Vagina (tissue), 2 donors: Measurements from ENCODE around the gene MYO1C. TPM values are rescaled to one million over a fixed set of nuclear protein-coding genes. Genes with fewer than 3 reads are reported as not detected.

Experiments
- DNase-seq, 2 donors: peaks; one replicate each; pipeline ENCODE4 v3.0.0-alpha.2; 2017; ENCODE audit errors: extremely low spot score in 2 of 2
- H3K27ac ChIP-seq: fragments of 200-600 bp; sonication (generic); one replicate; pipeline ENCODE4 v1.5.1; 2019
- H3K27me3 ChIP-seq: fragments of 200-600 bp; sonication (generic); one replicate; pipeline ENCODE4 v1.5.1; 2019
- H3K36me3 ChIP-seq, 2 donors: fragments of 200-600 bp; sonication (generic); one replicate each; pipeline ENCODE4 v1.5.1; 2017 to 2019
- H3K4me1 ChIP-seq: fragments of 200-600 bp; sonication (generic); one replicate; pipeline ENCODE4 v1.5.1; 2019
- H3K4me3 ChIP-seq, 2 donors: fragments of 200-600 bp; sonication (generic); 1 replicate in 1 of 2; 2 replicates in 1 of 2; pipeline ENCODE4 v1.5.1; 2016 to 2019
- H3K9me3 ChIP-seq: fragments of 200-600 bp; sonication (generic); one replicate; pipeline ENCODE4 v1.5.1; 2019
- POLR2A ChIP-seq, 2 donors: fragments of 450-650 bp; IDR thresholded peaks; one replicate each; pipeline ENCODE4 v1.6.1; 2017; ENCODE audit warnings: antibody characterized with exemption in 2 of 2, mild to moderate bottlenecking in 2 of 2, moderate library complexity in 2 of 2
- POLR2AphosphoS5 ChIP-seq, 2 donors: sonication (generic); formaldehyde crosslinking; IDR thresholded peaks; one replicate each; pipeline ENCODE4 v1.9.0; 2017; ENCODE audit warnings: antibody characterized with exemption in 2 of 2, mild to moderate bottlenecking in 2 of 2, low read depth in 1 of 2; ENCODE audit not compliant: insufficient read depth in 1 of 2
- intact Hi-C: fragments of 100-400 bp; cut with DNase I; formaldehyde crosslinking; loops from one replicate; pipeline ENCODE4 v1.15.1; 2023
- total RNA-seq: library from RNA; depleted of rRNA; stranded (reverse); fragments of >200 nt; gene quantifications from one replicate; pipeline ENCODE4 v1.2.3, GENCODE V29; 2016
- TF ChIP-seq, protein P1 (sequence below), 3 experiments: fragments of 450-650 bp in 2 of 3; fragments of 200-600 bp in 1 of 3; sonication (generic) in 1 of 3; IDR thresholded peaks; one replicate each; pipeline ENCODE4 v1.5.1; 2017 to 2019; ENCODE audit warnings: antibody characterized with exemption in 3 of 3, mild to moderate bottlenecking in 2 of 3, moderate library complexity in 2 of 3

The MYO1C gene
- total RNA-seq, 1 donor from 2014 or later = 118 TPM

DNA sequence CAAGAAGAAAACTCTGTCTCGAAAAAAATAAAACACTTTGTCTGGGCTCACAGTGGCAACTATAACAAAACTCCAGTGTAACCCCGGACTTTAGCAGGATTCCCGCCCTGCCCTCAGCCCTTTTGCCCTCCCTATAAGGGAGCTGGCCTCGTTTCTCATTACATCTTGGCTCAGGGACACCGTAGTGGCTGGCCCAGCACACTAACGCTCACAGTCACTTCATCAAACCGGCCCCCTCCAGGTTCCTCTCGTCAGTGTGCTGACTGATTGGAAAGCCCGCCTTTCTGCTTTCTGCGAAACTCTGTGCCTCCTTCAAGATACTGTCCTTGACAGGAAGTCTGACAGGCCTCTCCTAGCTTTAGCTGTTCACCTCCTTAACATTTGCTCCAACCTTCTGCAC lies 11.2 kb upstream of the MYO1C start:
- H3K27ac ChIP-seq = no peak overlapping the region
- no peaks in the 10 kb centered on the region for H3K27me3 ChIP-seq
- no peaks in the 10 kb centered on the region for H3K4me1 ChIP-seq
- no peak for DNase-seq
- intact Hi-C loops = no loop called here
- H3K36me3 ChIP-seq = peaks cover 0 to 28% of the 10 kb centered on the region in 2 donors
- H3K4me3 ChIP-seq = no peak overlapping the region
- no peaks in the 10 kb centered on the region for H3K9me3 ChIP-seq
- TF ChIP-seq, protein P1, sequence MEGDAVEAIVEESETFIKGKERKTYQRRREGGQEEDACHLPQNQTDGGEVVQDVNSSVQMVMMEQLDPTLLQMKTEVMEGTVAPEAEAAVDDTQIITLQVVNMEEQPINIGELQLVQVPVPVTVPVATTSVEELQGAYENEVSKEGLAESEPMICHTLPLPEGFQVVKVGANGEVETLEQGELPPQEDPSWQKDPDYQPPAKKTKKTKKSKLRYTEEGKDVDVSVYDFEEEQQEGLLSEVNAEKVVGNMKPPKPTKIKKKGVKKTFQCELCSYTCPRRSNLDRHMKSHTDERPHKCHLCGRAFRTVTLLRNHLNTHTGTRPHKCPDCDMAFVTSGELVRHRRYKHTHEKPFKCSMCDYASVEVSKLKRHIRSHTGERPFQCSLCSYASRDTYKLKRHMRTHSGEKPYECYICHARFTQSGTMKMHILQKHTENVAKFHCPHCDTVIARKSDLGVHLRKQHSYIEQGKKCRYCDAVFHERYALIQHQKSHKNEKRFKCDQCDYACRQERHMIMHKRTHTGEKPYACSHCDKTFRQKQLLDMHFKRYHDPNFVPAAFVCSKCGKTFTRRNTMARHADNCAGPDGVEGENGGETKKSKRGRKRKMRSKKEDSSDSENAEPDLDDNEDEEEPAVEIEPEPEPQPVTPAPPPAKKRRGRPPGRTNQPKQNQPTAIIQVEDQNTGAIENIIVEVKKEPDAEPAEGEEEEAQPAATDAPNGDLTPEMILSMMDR (IDR thresholded peaks at IDR 0.05) = no peak
- TF ChIP-seq POLR2AphosphoS5 (IDR thresholded peaks at IDR 0.05; ENCODE audit: insufficient read depth in 1 of 2, low read depth in 1 of 2) (no peak), POLR2A (IDR thresholded peaks at IDR 0.05) (no peak)

DNA sequence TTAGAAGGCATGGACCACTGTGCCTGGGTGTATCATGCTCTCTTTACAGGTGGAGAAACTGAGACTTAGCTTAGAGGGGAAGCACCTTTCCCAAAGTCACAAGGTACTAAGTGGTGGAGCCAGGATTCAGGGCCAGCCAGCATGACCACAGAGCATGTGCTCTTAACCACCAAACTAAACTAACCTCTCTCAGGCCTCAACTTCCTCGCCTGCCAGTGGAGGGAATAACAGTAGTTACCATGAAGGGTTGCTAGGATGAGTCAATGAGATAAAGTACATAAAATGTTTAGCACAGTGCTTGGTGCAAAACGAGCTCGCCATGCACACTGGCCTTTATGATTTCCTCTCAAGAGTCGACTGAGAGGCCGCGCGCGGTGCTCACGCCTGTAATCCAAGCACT lies 6.4 kb upstream of the MYO1C start:
- H3K27me3 ChIP-seq = no peaks in the 10 kb centered on the region
- TF ChIP-seq, protein P1 (IDR thresholded peaks at IDR 0.05) = no peak
- TF ChIP-seq POLR2AphosphoS5 (IDR thresholded peaks at IDR 0.05; ENCODE audit: insufficient read depth in 1 of 2, low read depth in 1 of 2) (no peak), POLR2A (IDR thresholded peaks at IDR 0.05) (no peak)
- intact Hi-C loops = no loop called here
- H3K36me3 ChIP-seq = peaks cover 0 to 6% of the 10 kb centered on the region in 2 donors
- H3K4me3 ChIP-seq = no peak overlapping the region
- no peak for DNase-seq
- no peak overlapping the region for H3K27ac ChIP-seq
- peaks cover 20% of the 10 kb centered on the region for H3K4me1 ChIP-seq
- no peaks in the 10 kb centered on the region for H3K9me3 ChIP-seq

DNA sequence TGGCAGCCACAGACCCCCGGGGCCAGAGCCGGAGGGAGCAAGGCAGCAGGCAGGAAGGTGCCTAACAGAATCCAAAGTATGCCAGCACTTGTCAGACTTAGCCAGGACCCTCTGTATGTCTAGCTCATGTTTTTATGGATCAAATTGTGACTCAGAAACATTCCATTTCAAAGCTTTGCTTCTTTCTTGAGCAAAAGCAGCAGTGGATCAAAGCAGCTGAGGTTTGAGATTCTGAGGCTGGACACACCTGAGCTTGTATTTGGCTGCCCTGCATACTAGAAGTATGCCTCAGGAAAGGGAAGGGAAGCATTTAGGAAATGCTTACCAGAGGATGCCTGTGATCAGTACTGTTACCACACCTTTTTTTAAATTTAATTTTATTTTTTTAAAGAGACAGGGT lies 5.7 kb upstream of the MYO1C start:
- Histone ChIP-seq H3K36me3 (peaks cover 0 to 6% of the 10 kb centered on the region in 2 donors), H3K4me3 (no peak overlapping the region), H3K4me1 (peaks cover 27% of the 10 kb centered on the region), H3K9me3 (no peaks in the 10 kb centered on the region), H3K27me3 (no peaks in the 10 kb centered on the region), H3K27ac (no peak overlapping the region)
- TF ChIP-seq, protein P1 (IDR thresholded peaks at IDR 0.05) = no peak
- no peak for TF ChIP-seq POLR2AphosphoS5 (IDR thresholded peaks at IDR 0.05; ENCODE audit: insufficient read depth in 1 of 2, low read depth in 1 of 2)
- no peak for DNase-seq
- intact Hi-C loops = no loop called here

DNA sequence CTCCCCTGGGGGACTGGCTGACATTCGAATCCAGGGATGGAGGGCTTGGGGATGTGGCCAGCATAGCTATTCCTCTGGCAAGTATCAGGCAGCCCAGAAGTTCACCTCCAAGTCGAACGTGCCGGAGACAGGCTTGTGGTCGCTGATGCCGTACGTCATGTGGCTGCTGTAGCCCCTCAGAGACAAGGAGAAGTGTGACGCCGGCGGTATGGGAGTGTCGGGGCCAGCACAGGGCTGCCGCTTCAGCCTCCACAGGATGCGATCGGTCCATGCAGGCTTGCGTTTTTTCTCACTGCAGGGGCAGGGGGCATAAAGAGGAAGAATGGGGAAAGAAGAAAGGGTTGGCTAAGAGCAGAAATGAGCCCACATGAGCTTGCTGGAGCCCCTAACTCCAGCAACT lies 5.3 kb upstream of the MYO1C start:
- Histone ChIP-seq H3K27me3 (no peaks in the 10 kb centered on the region), H3K4me3 (no peak overlapping the region), H3K27ac (no peak overlapping the region), H3K4me1 (peaks cover 31% of the 10 kb centered on the region), H3K9me3 (no peaks in the 10 kb centered on the region), H3K36me3 (peaks cover 0 to 6% of the 10 kb centered on the region in 2 donors)
- intact Hi-C loops = no loop called here
- no peak for DNase-seq
- TF ChIP-seq POLR2AphosphoS5 (IDR thresholded peaks at IDR 0.05; ENCODE audit: insufficient read depth in 1 of 2, low read depth in 1 of 2) (no peak), POLR2A (IDR thresholded peaks at IDR 0.05) (no peak)
- TF ChIP-seq, protein P1 (IDR thresholded peaks at IDR 0.05) = no peak

DNA sequence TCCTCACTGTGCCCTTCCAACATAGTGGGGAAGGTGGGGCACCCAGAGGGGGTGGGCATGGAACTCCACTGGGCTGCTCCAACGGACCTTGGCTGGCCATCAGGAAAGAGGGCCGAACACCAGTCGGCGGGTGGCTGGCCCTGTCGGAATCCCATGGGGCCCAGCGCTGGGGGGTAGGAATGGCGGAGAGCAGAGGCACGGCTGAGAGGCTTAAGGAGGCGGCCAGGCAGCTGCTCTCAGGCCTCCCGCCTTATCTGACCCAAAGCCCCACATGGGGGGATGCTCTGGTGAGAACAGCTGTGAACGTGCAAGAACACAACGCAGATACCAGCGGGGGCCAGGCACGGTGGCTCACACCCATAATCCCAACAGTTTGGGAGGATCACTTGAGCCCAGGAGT lies 4.4 kb upstream of the MYO1C start:
- H3K27ac ChIP-seq = no peak overlapping the region
- H3K4me3 ChIP-seq = no peak overlapping the region
- TF ChIP-seq POLR2A (IDR thresholded peaks at IDR 0.05) (no peak), POLR2AphosphoS5 (IDR thresholded peaks at IDR 0.05; ENCODE audit: insufficient read depth in 1 of 2, low read depth in 1 of 2) (no peak)
- TF ChIP-seq, protein P1 (IDR thresholded peaks at IDR 0.05) = no peak
- peaks cover 40% of the 10 kb centered on the region for H3K4me1 ChIP-seq
- no peaks in the 10 kb centered on the region for H3K27me3 ChIP-seq
- peaks cover 0 to 6% of the 10 kb centered on the region in 2 donors for H3K36me3 ChIP-seq
- no peaks in the 10 kb centered on the region for H3K9me3 ChIP-seq
- no peak for DNase-seq
- intact Hi-C loops = no loop called here
